DOHH2 (cell line): Measurements from ENCODE around the gene WWC1.

ENCODE experiments used
- H3F3A ChIP-seq: fragments of 200-600 bp; sonication (generic), shearing (Covaris generic); 2 replicates; pipeline ENCODE4 v1.6.0; 2016; ENCODE audit warnings: antibody characterized with exemption, mild to moderate bottlenecking; ENCODE audit not compliant: control insufficient read depth, insufficient read depth
- H3K27ac ChIP-seq: fragments of 200-600 bp; sonication (generic); 2 replicates; pipeline ENCODE4 v1.5.1; 2014; ENCODE audit warnings: low read depth, mild to moderate bottlenecking, low read length, moderate library complexity
- H3K27me3 ChIP-seq: fragments of 200-600 bp; sonication (generic); 2 replicates; pipeline ENCODE4 v1.6.1; 2014; ENCODE audit warnings: mild to moderate bottlenecking, low read length, mixed read lengths; ENCODE audit not compliant: control insufficient read depth
- H3K36me3 ChIP-seq: fragments of 200-600 bp; sonication (generic); 2 replicates; pipeline ENCODE4 v1.6.1; 2014; ENCODE audit warnings: mild to moderate bottlenecking, low read length, moderate library complexity, mixed read lengths; ENCODE audit not compliant: control insufficient read depth
- H3K4me1 ChIP-seq: fragments of 200-600 bp; sonication (generic); 2 replicates; pipeline ENCODE4 v1.6.1; 2014; ENCODE audit warnings: mild to moderate bottlenecking, low read length, mixed read lengths; ENCODE audit not compliant: control insufficient read depth
- H3K4me2 ChIP-seq: fragments of 200-600 bp; sonication (generic); 2 replicates; pipeline ENCODE4 v1.6.0; 2014; ENCODE audit warnings: mild to moderate bottlenecking, low read length, moderate library complexity
- H3K4me3 ChIP-seq: fragments of 200-600 bp; sonication (generic); 2 replicates; pipeline ENCODE4 v1.5.1; 2014; ENCODE audit warnings: mild to moderate bottlenecking, low read length, mixed read lengths
- H3K79me2 ChIP-seq: fragments of 200-600 bp; sonication (generic); 2 replicates; pipeline ENCODE4 v1.6.1; 2014; ENCODE audit warnings: mild to moderate bottlenecking, low read length, mixed read lengths; ENCODE audit not compliant: control insufficient read depth
- H3K9me2 ChIP-seq: fragments of 200-600 bp; sonication (generic); replicated peaks from 2 replicates; pipeline ENCODE4 v1.6.1; 2014; ENCODE audit warnings: mild to moderate bottlenecking, low read length, mixed read lengths; ENCODE audit not compliant: control insufficient read depth
- H3K9me3 ChIP-seq: fragments of 200-600 bp; sonication (generic); 2 replicates; pipeline ENCODE4 v1.6.1; 2014; ENCODE audit warnings: antibody characterized with exemption, low read length, mixed read lengths; ENCODE audit not compliant: control insufficient read depth, insufficient read depth
- H4K20me1 ChIP-seq: fragments of 200-600 bp; sonication (generic); 2 replicates; pipeline ENCODE4 v1.6.0; 2014; ENCODE audit warnings: low read depth, mild to moderate bottlenecking, antibody characterized with exemption, low read length, moderate library complexity; ENCODE audit not compliant: control insufficient read depth, insufficient read depth
- CTCF ChIP-seq: fragments of 200-600 bp; sonication (generic); IDR thresholded peaks from one replicate; pipeline ENCODE4 v1.5.1; 2014; ENCODE audit warnings: antibody characterized with exemption, mild to moderate bottlenecking, low read depth, low read length; ENCODE audit not compliant: poor library complexity, severe bottlenecking
- EZH2phosphoT487 ChIP-seq: fragments of 200-600 bp; sonication (generic); IDR thresholded peaks from 2 replicates; pipeline ENCODE4 v1.6.1; 2017; ENCODE audit warnings: borderline replicate concordance, mild to moderate bottlenecking, antibody characterized with exemption, low read length, moderate library complexity, mixed read lengths

Gene WWC1

GRCh38 chr5:168477060-168477459 lies 185.6 kb downstream of the WWC1 start:
- H3K9me3 ChIP-seq = no peaks in the 10 kb centered on the region
- no peaks in the 10 kb centered on the region; the same call in 1 of the 2 replicates for H3K27me3 ChIP-seq
- TF ChIP-seq CTCF (no peak), EZH2phosphoT487 (no peak)
- H3K79me2 ChIP-seq = no peaks in the 10 kb centered on the region
- no peaks in the 10 kb centered on the region for H3F3A ChIP-seq
- H3K4me2 ChIP-seq = no peak overlapping the region
- H3K4me3 ChIP-seq = no peak overlapping the region
- no peaks in the 10 kb centered on the region for H3K9me2 ChIP-seq
- no peaks in the 10 kb centered on the region for H4K20me1 ChIP-seq
- H3K27ac ChIP-seq = no peak overlapping the region
- H3K4me1 ChIP-seq = peaks cover 9% of the 10 kb centered on the region
- H3K36me3 ChIP-seq = no peaks in the 10 kb centered on the region

- no peak for TF ChIP-seq CTCF
- TF ChIP-seq EZH2phosphoT487 = no peak
- Histone ChIP-seq H3K9me2 (no peaks in the 10 kb centered on the region), H3K4me3 (no peak overlapping the region), H3K36me3 (no peaks in the 10 kb centered on the region), H3K4me1 (peaks cover 9% of the 10 kb centered on the region), H3K27ac (no peak overlapping the region), H4K20me1 (no peaks in the 10 kb centered on the region), H3K27me3 (no peaks in the 10 kb centered on the region), H3K79me2 (no peaks in the 10 kb centered on the region), H3F3A (no peaks in the 10 kb centered on the region), H3K9me3 (no peaks in the 10 kb centered on the region), H3K4me2 (no peak overlapping the region)
These were observed 187.7 kb downstream of the WWC1 start for GRCh38 chr5:168479166-168479565.

GRCh38 chr5:168480601-168481000 lies 189.2 kb downstream of the WWC1 start:
- no peaks in the 10 kb centered on the region for H3K9me2 ChIP-seq
- no peak overlapping the region for H3K4me3 ChIP-seq
- H3K27ac ChIP-seq = no peak overlapping the region
- TF ChIP-seq CTCF (no peak), EZH2phosphoT487 (no peak)
- no peaks in the 10 kb centered on the region for H3K27me3 ChIP-seq
- H3F3A ChIP-seq = no peaks in the 10 kb centered on the region
- no peaks in the 10 kb centered on the region for H3K9me3 ChIP-seq
- no peaks in the 10 kb centered on the region for H3K79me2 ChIP-seq
- no peak overlapping the region for H3K4me2 ChIP-seq
- H3K4me1 ChIP-seq = peaks cover 10% of the 10 kb centered on the region
- no peaks in the 10 kb centered on the region for H4K20me1 ChIP-seq
- no peaks in the 10 kb centered on the region for H3K36me3 ChIP-seq
